Nephron progenitor cell (in vitro differentiated cells): Measurements from ENCODE around the gene SLC25A15.
"Not testable (repeated sequence)": the region's sequence is repeated elsewhere in the genome, so short reads cannot be mapped to it uniquely, and the experiment has no call there.

Experiments
- DNase-seq: peaks from one replicate; pipeline ENCODE4 v3.0.0; 2021
- H3K27ac Mint-ChIP-seq: 2 replicates; pipeline ENCODE4 v1.8.0; 2021; ENCODE audit warnings: mild to moderate bottlenecking, moderate library complexity, mixed read lengths
- H3K27me3 Mint-ChIP-seq: 2 replicates; pipeline ENCODE4 v1.8.0; 2021; ENCODE audit warnings: mild to moderate bottlenecking, low read depth, mixed read lengths; ENCODE audit not compliant: poor library complexity
- H3K36me3 Mint-ChIP-seq: 2 replicates; pipeline ENCODE4 v1.8.0; 2021; ENCODE audit warnings: low read depth, mixed read lengths
- H3K4me1 Mint-ChIP-seq: 2 replicates; pipeline ENCODE4 v1.8.0; 2021; ENCODE audit warnings: mixed read lengths
- H3K4me3 Mint-ChIP-seq: 2 replicates; pipeline ENCODE4 v1.8.0; 2021; ENCODE audit warnings: mild to moderate bottlenecking, moderate library complexity, mixed read lengths
- H3K9me3 Mint-ChIP-seq: 2 replicates; pipeline ENCODE4 v1.8.0; 2021; ENCODE audit warnings: mild to moderate bottlenecking, moderate library complexity, mixed read lengths
- TF ChIP-seq, protein P1 (sequence below): fragments of 200-600 bp; sonication (generic); IDR thresholded peaks from 2 replicates; pipeline ENCODE4 v1.5.0; 2021; ENCODE audit warnings: antibody characterized with exemption

The SLC25A15 gene

DNA sequence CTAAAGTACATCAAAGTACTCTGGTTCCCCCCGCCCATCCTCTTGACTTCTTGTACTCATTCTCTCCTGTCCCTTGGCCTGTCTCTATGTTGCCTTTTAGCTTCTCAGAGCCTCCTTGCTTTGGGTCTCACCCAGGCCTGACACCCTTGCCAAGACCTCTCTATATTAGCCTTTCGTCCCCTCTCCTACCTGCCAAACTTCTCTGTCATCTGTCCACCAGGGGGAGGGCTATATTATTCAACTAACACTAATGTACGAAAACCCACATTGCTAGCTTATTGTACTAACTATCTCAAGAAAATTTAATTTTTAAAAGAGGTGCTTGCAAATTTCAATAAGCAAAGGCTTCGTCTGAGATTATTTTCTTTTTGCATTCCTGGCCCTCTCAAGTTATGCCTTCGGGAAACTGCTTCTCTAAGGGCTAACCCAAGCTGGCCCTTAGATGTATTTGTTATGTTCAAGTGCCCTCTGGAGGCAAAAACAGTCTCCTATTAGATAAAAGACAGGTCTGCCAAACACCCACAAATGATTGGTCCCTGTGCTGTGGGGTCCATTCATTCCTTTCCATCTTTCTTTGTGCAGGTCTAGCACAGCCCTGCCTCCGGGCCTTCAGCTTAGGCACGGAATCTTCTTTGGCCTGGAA lies 12.1 kb upstream of the SLC25A15 start:
- Mint-ChIP-seq H3K27ac (no peak overlapping the region), H3K36me3 (no peaks in the 10 kb centered on the region), H3K4me3 (peak overlapping the region; percentile 57), H3K27me3 (no peaks in the 10 kb centered on the region), H3K9me3 (no peaks in the 10 kb centered on the region), H3K4me1 (peaks cover 16% of the 10 kb centered on the region)
- TF ChIP-seq, protein P1, sequence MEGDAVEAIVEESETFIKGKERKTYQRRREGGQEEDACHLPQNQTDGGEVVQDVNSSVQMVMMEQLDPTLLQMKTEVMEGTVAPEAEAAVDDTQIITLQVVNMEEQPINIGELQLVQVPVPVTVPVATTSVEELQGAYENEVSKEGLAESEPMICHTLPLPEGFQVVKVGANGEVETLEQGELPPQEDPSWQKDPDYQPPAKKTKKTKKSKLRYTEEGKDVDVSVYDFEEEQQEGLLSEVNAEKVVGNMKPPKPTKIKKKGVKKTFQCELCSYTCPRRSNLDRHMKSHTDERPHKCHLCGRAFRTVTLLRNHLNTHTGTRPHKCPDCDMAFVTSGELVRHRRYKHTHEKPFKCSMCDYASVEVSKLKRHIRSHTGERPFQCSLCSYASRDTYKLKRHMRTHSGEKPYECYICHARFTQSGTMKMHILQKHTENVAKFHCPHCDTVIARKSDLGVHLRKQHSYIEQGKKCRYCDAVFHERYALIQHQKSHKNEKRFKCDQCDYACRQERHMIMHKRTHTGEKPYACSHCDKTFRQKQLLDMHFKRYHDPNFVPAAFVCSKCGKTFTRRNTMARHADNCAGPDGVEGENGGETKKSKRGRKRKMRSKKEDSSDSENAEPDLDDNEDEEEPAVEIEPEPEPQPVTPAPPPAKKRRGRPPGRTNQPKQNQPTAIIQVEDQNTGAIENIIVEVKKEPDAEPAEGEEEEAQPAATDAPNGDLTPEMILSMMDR, result peak; percentile 75
- DNase-seq, result peak; percentile 30

DNA sequence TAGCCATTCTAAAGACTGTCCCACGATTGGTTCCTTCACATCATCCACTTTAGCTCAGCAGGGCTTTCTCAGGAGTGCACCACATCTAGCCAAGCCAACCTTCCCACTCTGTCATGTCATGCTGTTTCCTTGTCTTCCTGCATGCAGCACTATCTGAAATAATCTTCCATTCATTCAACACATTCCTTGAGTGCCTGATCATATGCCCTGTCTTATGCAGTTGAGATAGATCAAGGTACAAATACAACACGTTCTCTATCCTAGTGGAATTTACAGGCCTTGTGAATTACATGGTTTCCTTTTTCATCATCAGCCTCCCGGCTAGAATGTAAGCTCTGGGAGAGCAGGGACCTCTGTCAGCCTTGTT lies 11.6 kb upstream of the SLC25A15 start:
- TF ChIP-seq, protein P1, result no peak
- Mint-ChIP-seq H3K27me3 (no peaks in the 10 kb centered on the region), H3K9me3 (no peaks in the 10 kb centered on the region), H3K27ac (no peak overlapping the region), H3K36me3 (no peaks in the 10 kb centered on the region), H3K4me3 (no peak overlapping the region), H3K4me1 (peaks cover 16% of the 10 kb centered on the region)
- no peak for DNase-seq

DNA sequence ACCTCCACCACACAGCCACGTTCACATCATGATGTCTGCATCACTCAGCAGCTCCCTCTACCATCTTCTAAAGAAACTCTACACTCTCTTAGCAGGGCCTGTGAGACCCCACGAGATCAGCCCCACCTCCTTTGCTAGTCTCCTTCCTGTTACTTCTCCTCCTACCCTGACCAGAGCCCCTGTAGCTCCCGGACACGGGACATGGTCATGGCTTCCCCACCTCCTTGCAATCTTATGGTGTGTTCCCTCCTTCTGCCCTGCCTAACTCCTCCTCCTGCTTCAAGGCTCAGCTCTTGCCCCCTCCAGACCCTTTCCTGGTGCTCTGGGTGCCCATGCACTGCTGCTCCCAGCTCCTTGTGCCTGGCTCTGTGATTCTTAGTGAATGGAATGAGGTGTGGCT lies 10.4 kb upstream of the SLC25A15 start:
- Mint-ChIP-seq H3K27ac (peak overlapping the region; percentile 20), H3K4me3 (no peak overlapping the region), H3K27me3 (no peaks in the 10 kb centered on the region), H3K4me1 (peaks cover 16% of the 10 kb centered on the region), H3K9me3 (no peaks in the 10 kb centered on the region), H3K36me3 (no peaks in the 10 kb centered on the region)
- TF ChIP-seq, protein P1, result no peak
- no peak for DNase-seq

DNA sequence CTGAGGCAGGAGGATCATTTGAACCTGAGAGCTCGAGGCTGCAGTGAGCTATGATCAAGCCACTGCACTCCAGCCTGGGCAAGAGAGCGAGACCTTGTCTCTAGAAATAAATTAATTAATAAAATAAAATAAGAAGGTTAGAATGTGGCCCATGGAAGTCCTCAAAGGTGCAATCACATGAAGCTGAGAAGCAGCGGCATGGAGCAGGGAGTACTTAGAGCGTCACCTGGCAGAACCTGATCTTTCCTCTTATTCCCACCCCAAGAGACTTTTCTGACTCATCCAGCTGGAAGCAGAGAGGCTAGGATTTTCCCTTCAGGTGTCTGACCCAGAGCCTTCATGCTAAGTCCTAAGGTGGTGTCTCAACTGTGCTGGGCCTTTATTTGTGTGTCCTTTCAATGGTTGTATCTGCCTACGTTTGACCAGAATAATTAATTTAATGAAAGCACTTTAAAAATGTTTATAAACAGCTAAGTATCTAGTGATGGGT lies 9.6 kb upstream of the SLC25A15 start:
- DNase-seq, result no peak
- Mint-ChIP-seq H3K27me3 (no peaks in the 10 kb centered on the region), H3K9me3 (no peaks in the 10 kb centered on the region), H3K36me3 (no peaks in the 10 kb centered on the region), H3K4me3 (no peak overlapping the region), H3K4me1 (peaks cover 16% of the 10 kb centered on the region), H3K27ac (no peak overlapping the region)
- TF ChIP-seq, protein P1, result no peak

DNA sequence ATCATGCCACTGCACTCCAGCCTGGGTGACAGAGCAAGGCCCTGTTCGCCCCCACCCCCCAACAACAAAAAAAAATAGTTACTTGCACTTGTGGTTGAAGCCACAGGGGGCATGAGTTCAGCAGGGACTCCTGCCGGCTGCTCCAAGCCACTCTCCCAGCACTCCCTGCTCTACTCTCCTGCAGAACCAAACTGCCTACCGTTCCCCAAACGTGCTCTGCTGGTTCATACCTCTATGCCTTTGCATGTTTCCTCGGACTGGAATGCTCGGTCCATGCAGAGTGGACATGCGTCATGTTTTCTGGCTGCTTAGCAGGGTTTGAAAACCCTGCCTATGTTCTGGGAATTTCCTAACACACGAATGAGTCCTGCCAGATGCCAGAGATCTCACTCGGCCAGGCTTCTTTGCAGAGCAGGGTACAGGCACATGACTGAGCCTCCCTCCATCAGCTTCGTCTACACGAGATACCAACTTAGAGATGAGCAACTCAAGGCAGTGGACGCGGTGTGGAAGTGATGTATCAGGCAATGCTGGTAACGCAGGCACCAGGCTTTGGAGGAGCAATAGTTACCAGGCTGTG lies 8.5 kb upstream of the SLC25A15 start:
- Mint-ChIP-seq H3K4me1 (peaks cover 16% of the 10 kb centered on the region), H3K36me3 (no peaks in the 10 kb centered on the region), H3K27me3 (no peaks in the 10 kb centered on the region), H3K27ac (no peak overlapping the region), H3K4me3 (no peak overlapping the region), H3K9me3 (no peaks in the 10 kb centered on the region)
- DNase-seq, result no peak
- TF ChIP-seq, protein P1, result no peak

DNA sequence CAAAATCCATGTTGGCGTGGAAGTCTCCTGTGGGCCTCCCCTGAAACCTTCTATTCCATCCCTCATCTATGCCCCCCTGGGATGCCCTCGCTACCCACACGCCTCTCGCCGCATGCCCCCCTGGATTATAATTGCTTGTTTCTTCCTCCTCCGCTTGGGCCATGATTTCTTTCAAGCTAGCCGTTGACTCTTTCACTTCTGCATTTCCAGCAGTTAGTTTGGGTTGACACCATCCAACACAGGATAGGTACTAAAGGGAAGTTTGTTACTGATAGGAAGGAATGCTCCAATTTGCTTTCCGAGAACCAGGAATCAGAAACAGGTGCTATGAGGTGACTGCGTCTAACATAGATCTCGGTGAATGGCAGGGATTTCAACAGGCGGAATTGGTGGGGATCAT lies 7.7 kb upstream of the SLC25A15 start:
- DNase-seq, result no peak
- TF ChIP-seq, protein P1, result no peak
- Mint-ChIP-seq H3K27me3 (no peaks in the 10 kb centered on the region), H3K4me3 (no peak overlapping the region), H3K36me3 (no peaks in the 10 kb centered on the region), H3K9me3 (no peaks in the 10 kb centered on the region), H3K4me1 (peaks cover 16% of the 10 kb centered on the region), H3K27ac (no peak overlapping the region)

DNA sequence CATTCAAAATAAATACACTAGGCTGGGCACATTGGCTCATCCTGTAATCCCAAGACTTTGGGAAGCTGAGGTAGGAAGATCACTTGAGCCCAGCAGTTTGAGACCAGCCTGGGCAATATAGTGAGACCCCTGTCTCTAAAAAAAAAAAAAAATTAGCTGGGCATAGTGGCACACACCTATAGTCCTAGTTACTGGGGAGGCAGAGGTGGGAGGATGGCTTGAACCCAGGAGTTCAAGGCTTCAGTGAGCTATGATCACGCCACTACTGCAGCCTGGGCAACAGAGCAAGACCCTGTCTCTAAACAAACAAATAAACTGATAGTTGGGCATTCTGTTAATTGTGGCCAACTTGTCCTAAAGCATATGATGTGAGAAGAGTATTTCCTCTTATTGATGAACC lies 6.4 kb upstream of the SLC25A15 start:
- H3K36me3 Mint-ChIP-seq, H3K9me3 Mint-ChIP-seq, H3K4me3 Mint-ChIP-seq, H3K27me3 Mint-ChIP-seq, DNase-seq, H3K27ac Mint-ChIP-seq, H3K4me1 Mint-ChIP-seq: not testable (repeated sequence)
